Fibroblast of pulmonary artery (primary cell): ENCODE data around the gene NSMF.

Experiments used
- DNase-seq: peaks from one replicate; pipeline ENCODE4 v3.0.0-alpha.2; 2010; ENCODE audit warnings: low read depth
- H3K4me3 ChIP-seq: replicated peaks from 2 replicates; pipeline ENCODE4 v1.5.1; 2011; ENCODE audit warnings: low read depth, mild to moderate bottlenecking, control low read depth, low read length, moderate library complexity
- CTCF ChIP-seq: IDR thresholded peaks from 2 replicates; pipeline ENCODE4 v1.5.1; 2011; ENCODE audit warnings: mild to moderate bottlenecking, control low read depth, low read length, inconsistent platforms; ENCODE audit errors: missing control alignments

The NSMF gene

GRCh38 chr9:137460363-137461315 lies 1.5 kb upstream of the NSMF start:
- TF ChIP-seq CTCF, result no peak
- no peak overlapping the region for H3K4me3 ChIP-seq
- no peak for DNase-seq

- DNase-seq, result no peak
- peak overlapping the region; percentile 36 for H3K4me3 ChIP-seq
- no peak for TF ChIP-seq CTCF
These were observed 648 bp upstream of the NSMF start for GRCh38 chr9:137459601-137460362.

- TF ChIP-seq CTCF, result no peak
- no peak for DNase-seq
- peak overlapping the region; percentile 68 for H3K4me3 ChIP-seq
These were observed 661 bp downstream of the NSMF start for GRCh38 chr9:137458194-137459151.

- H3K4me3 ChIP-seq, result peak overlapping the region; percentile 68
- no peak for DNase-seq
- TF ChIP-seq CTCF, result no peak
These were observed 1.5 kb downstream of the NSMF start for GRCh38 chr9:137457406-137458193.

GRCh38 chr9:137456864-137457405 lies 2.2 kb downstream of the NSMF start:
- TF ChIP-seq CTCF, result no peak
- DNase-seq, result no peak
- no peak overlapping the region for H3K4me3 ChIP-seq
